DOHH2 (cell line): ENCODE data around the gene PHACTR1.

Experiments
- H3F3A ChIP-seq: fragments of 200-600 bp; sonication (generic), shearing (Covaris generic); 2 replicates; pipeline ENCODE4 v1.6.0; 2016; ENCODE audit warnings: antibody characterized with exemption, mild to moderate bottlenecking; ENCODE audit not compliant: control insufficient read depth, insufficient read depth
- H3K27ac ChIP-seq: fragments of 200-600 bp; sonication (generic); 2 replicates; pipeline ENCODE4 v1.5.1; 2014; ENCODE audit warnings: low read depth, mild to moderate bottlenecking, low read length, moderate library complexity
- H3K27me3 ChIP-seq: fragments of 200-600 bp; sonication (generic); 2 replicates; pipeline ENCODE4 v1.6.1; 2014; ENCODE audit warnings: mild to moderate bottlenecking, low read length, mixed read lengths; ENCODE audit not compliant: control insufficient read depth
- H3K36me3 ChIP-seq: fragments of 200-600 bp; sonication (generic); 2 replicates; pipeline ENCODE4 v1.6.1; 2014; ENCODE audit warnings: mild to moderate bottlenecking, low read length, moderate library complexity, mixed read lengths; ENCODE audit not compliant: control insufficient read depth
- H3K4me1 ChIP-seq: fragments of 200-600 bp; sonication (generic); 2 replicates; pipeline ENCODE4 v1.6.1; 2014; ENCODE audit warnings: mild to moderate bottlenecking, low read length, mixed read lengths; ENCODE audit not compliant: control insufficient read depth
- H3K4me2 ChIP-seq: fragments of 200-600 bp; sonication (generic); 2 replicates; pipeline ENCODE4 v1.6.0; 2014; ENCODE audit warnings: mild to moderate bottlenecking, low read length, moderate library complexity
- H3K4me3 ChIP-seq: fragments of 200-600 bp; sonication (generic); 2 replicates; pipeline ENCODE4 v1.5.1; 2014; ENCODE audit warnings: mild to moderate bottlenecking, low read length, mixed read lengths
- H3K79me2 ChIP-seq: fragments of 200-600 bp; sonication (generic); 2 replicates; pipeline ENCODE4 v1.6.1; 2014; ENCODE audit warnings: mild to moderate bottlenecking, low read length, mixed read lengths; ENCODE audit not compliant: control insufficient read depth
- H3K9me2 ChIP-seq: fragments of 200-600 bp; sonication (generic); replicated peaks from 2 replicates; pipeline ENCODE4 v1.6.1; 2014; ENCODE audit warnings: mild to moderate bottlenecking, low read length, mixed read lengths; ENCODE audit not compliant: control insufficient read depth
- H3K9me3 ChIP-seq: fragments of 200-600 bp; sonication (generic); 2 replicates; pipeline ENCODE4 v1.6.1; 2014; ENCODE audit warnings: antibody characterized with exemption, low read length, mixed read lengths; ENCODE audit not compliant: control insufficient read depth, insufficient read depth
- H4K20me1 ChIP-seq: fragments of 200-600 bp; sonication (generic); 2 replicates; pipeline ENCODE4 v1.6.0; 2014; ENCODE audit warnings: low read depth, mild to moderate bottlenecking, antibody characterized with exemption, low read length, moderate library complexity; ENCODE audit not compliant: control insufficient read depth, insufficient read depth
- CTCF ChIP-seq: fragments of 200-600 bp; sonication (generic); IDR thresholded peaks from one replicate; pipeline ENCODE4 v1.5.1; 2014; ENCODE audit warnings: antibody characterized with exemption, mild to moderate bottlenecking, low read depth, low read length; ENCODE audit not compliant: poor library complexity, severe bottlenecking
- EZH2phosphoT487 ChIP-seq: fragments of 200-600 bp; sonication (generic); IDR thresholded peaks from 2 replicates; pipeline ENCODE4 v1.6.1; 2017; ENCODE audit warnings: borderline replicate concordance, mild to moderate bottlenecking, antibody characterized with exemption, low read length, moderate library complexity, mixed read lengths

The PHACTR1 gene

GRCh38 chr6:13281686-13282085 lies 565.1 kb downstream of the PHACTR1 start:
- no peak for TF ChIP-seq EZH2phosphoT487
- Histone ChIP-seq H3K9me3 (peaks cover 4% of the 10 kb centered on the region; the same call in 1 of the 2 replicates), H3K27me3 (no peaks in the 10 kb centered on the region), H3K27ac (no peak overlapping the region), H4K20me1 (no peaks in the 10 kb centered on the region), H3K36me3 (peaks cover 39% of the 10 kb centered on the region), H3K9me2 (no peaks in the 10 kb centered on the region), H3F3A (no peaks in the 10 kb centered on the region), H3K4me2 (no peak overlapping the region), H3K4me3 (no peak overlapping the region), H3K79me2 (no peaks in the 10 kb centered on the region), H3K4me1 (peaks cover 30% of the 10 kb centered on the region)

- Histone ChIP-seq H3F3A (no peaks in the 10 kb centered on the region), H3K4me1 (peaks cover 24% of the 10 kb centered on the region), H3K4me2 (no peak overlapping the region), H3K9me3 (peaks cover 9% of the 10 kb centered on the region; the same call in 1 of the 2 replicates), H3K9me2 (no peaks in the 10 kb centered on the region), H4K20me1 (no peaks in the 10 kb centered on the region), H3K4me3 (no peak overlapping the region), H3K36me3 (peaks cover 47% of the 10 kb centered on the region), H3K79me2 (no peaks in the 10 kb centered on the region), H3K27ac (no peak overlapping the region), H3K27me3 (no peaks in the 10 kb centered on the region)
- TF ChIP-seq EZH2phosphoT487 (no peak), CTCF (no peak)
Observed at GRCh38 chr6:13282393-13283069, 566.0 kb downstream of the PHACTR1 start.

- Histone ChIP-seq H3K4me3 (no peak overlapping the region), H3K36me3 (peaks cover 49% of the 10 kb centered on the region), H3K4me1 (peaks cover 16% of the 10 kb centered on the region), H4K20me1 (no peaks in the 10 kb centered on the region), H3K9me2 (no peaks in the 10 kb centered on the region), H3K27ac (no peak overlapping the region), H3F3A (no peaks in the 10 kb centered on the region), H3K4me2 (no peak overlapping the region), H3K27me3 (no peaks in the 10 kb centered on the region), H3K79me2 (no peaks in the 10 kb centered on the region), H3K9me3 (peaks cover 9% of the 10 kb centered on the region; the same call in 1 of the 2 replicates)
- TF ChIP-seq EZH2phosphoT487 (no peak), CTCF (no peak)
Observed at GRCh38 chr6:13283331-13283730, 566.8 kb downstream of the PHACTR1 start.

- Histone ChIP-seq H3K36me3 (peaks cover 46% of the 10 kb centered on the region), H3K79me2 (no peaks in the 10 kb centered on the region), H3K27me3 (no peaks in the 10 kb centered on the region), H4K20me1 (no peaks in the 10 kb centered on the region), H3K4me3 (no peak overlapping the region), H3K27ac (no peak overlapping the region), H3K4me1 (peaks cover 13% of the 10 kb centered on the region), H3F3A (no peaks in the 10 kb centered on the region), H3K9me2 (no peaks in the 10 kb centered on the region), H3K9me3 (peaks cover 9% of the 10 kb centered on the region; the same call in 1 of the 2 replicates), H3K4me2 (no peak overlapping the region)
- TF ChIP-seq EZH2phosphoT487 (no peak), CTCF (no peak)
Observed at GRCh38 chr6:13284646-13285045, 568.1 kb downstream of the PHACTR1 start.
